HG02970 (cell line): ENCODE results near the gene BBC3.
"Not testable (repeated sequence)": the region's sequence is repeated elsewhere in the genome, so short reads cannot be mapped to it uniquely, and the experiment has no call there.

ENCODE experiments used
- ATAC-seq: cut with Tn5 transposase; IDR thresholded peaks from one replicate; pipeline ENCODE4 v1.9.1; 2021; ENCODE audit warnings: mild to moderate bottlenecking, moderate library complexity, moderate number of reproducible peaks; ENCODE audit not compliant: unreplicated experiment, low FRiP score

BBC3 gene

DNA sequence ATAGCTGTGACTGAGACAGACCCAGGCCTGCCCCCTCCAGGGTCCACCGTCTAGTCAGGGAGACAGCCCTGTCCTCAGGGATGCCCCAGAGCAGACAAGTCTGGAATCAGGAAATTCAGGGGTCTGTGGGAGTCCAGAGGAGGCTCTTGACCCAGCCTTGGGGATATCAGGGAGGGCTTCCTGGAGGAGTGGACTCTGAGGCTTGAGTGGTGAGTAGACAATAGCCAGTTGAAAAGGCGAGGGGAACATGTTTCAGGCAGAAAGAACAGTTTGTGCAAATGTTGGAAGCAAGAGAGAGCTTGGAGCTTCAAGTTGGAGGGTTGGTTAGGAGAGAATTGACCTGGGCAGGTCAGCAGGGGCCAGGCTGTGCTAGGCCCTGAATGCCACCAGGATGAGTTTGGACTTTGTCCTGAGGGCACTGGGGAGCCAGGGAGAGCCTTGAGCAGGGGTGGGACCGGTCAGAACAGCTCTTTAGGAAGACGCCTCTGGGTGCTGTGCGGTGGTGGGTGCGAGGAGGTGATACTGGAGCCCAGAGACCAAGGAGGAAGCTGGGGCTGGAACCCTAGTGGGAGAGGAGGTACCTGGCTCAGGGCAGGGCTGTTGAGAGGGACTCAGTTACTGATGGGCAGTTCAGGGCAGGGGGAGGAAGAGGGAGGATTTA, 28.0 kb upstream of the BBC3 start:
- ATAC-seq, result no peak

- ATAC-seq, result no peak
Observed at GRCh38 chr19:47258434-47258833, 27.4 kb upstream of the BBC3 start.

GRCh38 chr19:47257411-47258169, 26.6 kb upstream of the BBC3 start:
- ATAC-seq, result no peak

DNA sequence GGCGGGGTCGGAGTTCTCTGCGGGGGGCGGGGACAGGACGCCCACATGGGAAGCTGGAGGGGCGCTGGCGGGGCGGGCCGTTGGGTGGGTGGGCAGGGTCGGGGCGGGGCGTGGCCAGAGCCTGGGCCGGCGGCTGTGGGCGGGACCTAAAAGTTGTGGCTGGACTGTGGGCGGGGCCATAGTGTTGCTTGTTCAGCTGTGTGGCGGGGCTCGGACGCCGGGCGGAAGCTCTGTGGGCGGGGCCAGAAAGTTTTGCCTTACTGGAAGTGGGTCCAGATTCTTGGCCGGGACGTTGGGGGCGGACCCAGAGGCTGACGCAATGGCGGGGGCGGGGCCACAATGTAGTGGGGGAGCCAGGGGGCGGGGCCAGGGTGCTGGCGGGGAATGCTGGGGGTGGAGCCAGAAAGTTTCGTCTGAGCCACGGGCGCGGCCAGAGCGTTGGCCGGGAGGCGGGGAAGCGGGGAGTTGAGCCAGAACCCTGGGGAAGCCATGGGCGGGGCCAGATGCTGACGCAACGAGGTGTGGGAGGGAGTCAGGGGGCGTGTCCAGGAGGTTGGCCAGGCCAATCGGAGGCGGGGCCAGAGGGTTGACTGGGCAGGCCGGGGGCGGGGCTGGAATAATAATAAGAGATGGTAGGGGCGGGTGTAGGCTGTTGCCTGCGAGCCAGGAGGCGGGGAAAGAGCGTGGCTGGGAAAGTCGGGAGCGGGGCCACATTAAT, 25.9 kb upstream of the BBC3 start:
- peak; percentile 83 for ATAC-seq

- ATAC-seq, result peak; percentile 42
Observed at GRCh38 chr19:47255879-47256692, 25.1 kb upstream of the BBC3 start, which contains the start of gene CCDC9. CCDC9 (plus strand) TSS chr19:47256525; CDS start chr19:47258401, 1,876 bp downstream.

DNA sequence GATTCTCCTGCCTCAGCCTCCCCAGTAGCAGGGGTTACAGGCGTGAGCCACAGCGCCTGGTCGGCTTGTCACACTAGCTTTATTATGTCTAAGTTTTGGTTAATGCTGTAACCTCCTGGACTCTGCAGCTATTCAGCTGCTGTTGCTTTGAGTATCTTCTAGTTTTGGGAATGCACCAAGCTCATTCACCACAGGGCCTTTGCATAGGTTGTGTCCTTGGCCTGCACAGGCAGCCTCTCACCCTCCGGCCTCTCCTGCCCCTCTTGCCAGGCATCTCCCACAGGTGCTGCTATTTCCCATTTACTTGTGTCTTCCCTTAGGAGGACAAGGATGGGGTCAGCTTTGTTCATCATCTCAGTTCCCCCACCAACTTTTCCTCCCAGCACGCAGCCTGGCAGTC, 23.0 kb upstream of the BBC3 start:
- ATAC-seq, result no peak

DNA sequence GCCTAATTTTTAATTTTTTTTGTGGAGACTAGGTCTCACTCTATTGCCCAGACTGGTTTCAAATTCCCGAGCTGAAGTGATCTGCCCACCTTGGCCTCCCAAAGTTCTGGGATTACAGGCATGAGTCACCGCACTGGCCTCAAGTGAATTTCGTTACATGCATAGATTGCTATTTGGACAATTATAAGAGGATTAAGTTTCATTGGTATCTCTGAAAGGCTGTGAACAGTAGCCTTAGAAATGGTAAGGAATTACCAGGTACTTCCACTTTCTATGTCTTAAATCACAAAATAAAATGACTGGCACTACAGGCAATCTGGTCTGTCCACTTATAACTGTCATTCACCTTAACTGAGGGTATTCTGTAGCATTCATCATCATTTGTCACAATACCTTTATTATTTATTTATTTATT, 22.5 kb upstream of the BBC3 start:
- ATAC-seq, result no peak

DNA sequence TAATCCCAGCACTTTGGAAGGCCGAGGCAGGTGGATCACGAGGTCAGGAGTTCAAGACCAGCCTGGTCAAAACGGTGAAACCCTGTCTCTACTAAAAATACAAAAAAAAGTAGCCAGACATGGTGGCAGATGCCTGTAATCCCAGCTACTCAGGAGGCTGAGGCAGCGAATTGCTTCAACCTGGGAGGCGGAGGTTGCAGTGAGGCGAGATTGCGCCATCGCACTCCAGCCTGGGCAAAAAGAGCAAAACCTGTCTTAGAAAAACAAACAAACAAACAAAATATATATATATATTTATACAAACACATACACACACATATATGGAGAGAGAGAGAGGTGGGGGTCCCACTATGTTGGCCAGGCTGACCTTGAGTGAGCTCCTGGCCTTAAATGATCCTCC, 22.0 kb upstream of the BBC3 start:
- not testable (repeated sequence) for ATAC-seq

DNA sequence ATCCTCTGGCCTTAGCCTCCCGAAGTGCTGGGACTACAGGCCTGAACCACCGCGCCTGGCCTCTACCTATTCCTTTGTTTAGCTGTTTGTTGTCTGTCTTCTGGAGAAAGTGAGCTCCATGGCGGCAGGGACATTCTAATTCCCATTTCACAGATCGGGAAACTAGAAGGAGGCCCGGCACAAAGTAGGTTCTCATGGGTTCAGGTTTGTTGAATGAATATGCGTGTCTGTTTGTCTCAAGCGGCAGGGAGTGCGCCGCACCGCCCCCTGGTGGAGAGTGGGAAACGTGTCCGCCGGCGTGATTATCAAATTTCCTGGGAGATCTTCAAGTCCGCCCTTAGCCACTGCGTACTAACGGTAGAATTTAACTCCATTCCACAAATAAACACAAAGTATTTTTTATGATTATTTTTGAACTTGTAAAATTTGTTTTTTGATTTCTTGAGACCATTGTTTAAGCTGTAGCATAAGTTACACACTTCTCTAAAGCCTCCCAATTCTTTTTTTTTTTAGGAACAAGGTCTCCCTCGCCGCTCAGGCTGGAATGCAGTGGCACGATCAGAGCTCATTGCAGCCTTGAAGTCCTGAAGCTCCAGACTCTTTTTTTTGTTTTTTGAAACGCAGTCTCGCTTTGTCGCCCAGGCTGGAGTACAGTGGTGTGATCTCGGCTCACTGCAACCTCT, 16.4 kb upstream of the BBC3 start:
- no peak for ATAC-seq

GRCh38 chr19:47243776-47244547, 13.0 kb upstream of the BBC3 start:
- peak; percentile 68 for ATAC-seq

GRCh38 chr19:47243364-47243775, 12.4 kb upstream of the BBC3 start:
- no peak for ATAC-seq

GRCh38 chr19:47241919-47242577, 11.0 kb upstream of the BBC3 start:
- no peak for ATAC-seq

DNA sequence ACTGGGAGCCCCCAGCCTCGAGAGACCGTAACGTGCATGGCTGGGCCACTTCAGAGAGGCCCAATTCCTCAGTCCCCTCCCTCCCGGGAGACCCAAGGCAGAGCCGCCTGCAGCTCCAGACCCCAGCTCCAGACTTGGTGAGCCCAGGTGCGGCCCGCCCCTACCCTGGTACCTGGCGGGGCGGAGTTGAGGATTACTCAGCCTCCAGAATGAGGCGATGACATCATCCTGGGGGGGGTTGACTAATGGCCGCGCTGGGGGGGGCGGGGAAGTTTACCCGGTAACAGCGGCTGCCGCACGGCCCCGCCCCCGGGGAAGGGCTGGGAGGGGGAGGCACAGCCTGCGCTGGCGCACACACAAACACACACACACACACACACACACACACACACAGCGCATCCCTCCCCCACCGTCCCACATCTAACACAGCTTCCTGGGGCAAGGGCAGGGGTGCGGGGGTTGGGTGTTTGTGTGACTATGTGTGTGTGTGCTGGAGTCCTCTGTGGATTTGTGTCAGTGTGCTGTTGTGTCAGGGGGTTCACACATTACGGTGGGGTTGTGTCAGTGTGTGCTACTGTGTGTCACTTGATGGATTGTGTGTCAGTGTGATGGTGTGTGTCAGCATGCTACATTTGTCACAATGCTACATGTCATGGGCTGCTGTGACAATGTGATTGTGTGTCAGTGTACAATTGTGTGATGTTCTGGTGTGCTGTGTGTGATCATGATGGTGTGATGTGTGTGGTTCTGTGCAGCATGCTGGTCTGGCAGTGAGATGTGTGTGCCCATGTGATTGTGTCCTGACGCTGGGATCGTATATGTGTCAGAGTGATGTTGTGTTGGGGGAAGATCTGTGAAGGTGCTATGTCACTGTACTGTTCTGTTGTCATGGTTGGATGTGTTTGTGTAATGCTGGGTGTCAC, 10.3 kb upstream of the BBC3 start:
- ATAC-seq, result no peak

- no peak for ATAC-seq
Observed at GRCh38 chr19:47240556-47240955, 9.6 kb upstream of the BBC3 start.

- no peak for ATAC-seq
Observed at GRCh38 chr19:47239610-47240296, 8.8 kb upstream of the BBC3 start.

DNA sequence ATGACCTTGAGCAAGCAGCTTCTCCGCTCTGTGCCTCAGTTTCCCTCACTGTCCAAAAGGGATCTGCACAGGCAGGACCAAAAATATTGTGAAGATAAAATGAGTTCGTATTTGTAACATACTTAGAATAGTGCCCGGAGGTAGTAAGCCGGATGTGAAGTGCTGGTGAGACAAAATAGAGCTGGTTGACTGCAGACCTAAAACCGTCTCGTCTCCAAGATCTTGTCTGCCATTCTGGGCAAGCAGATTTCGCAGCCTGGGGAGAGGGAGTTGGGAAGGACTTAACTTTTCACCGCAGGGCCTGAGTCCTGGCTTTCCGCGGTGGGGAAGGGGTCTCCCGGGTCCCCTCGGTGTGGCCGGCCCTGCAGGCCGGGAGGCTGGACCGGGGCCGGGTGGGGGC, 8.2 kb upstream of the BBC3 start:
- ATAC-seq, result no peak

GRCh38 chr19:47236072-47236675, 5.2 kb upstream of the BBC3 start:
- ATAC-seq, result no peak
